Activated CD8-positive, alpha-beta memory T cell treated with anti-CD3 and anti-CD28 coated beads, Interleukin-2, amount 50 U/mL, for 1 hour (primary cell): ENCODE results near the gene TSPEAR.
A peak's percentile ranks its signal among the peaks of the same experiment; 100 is the strongest.

Source experiments
- DNase-seq: peaks from one replicate; pipeline ENCODE4 v3.0.0-alpha.2; 2020; ENCODE audit errors: extremely low read depth

Gene TSPEAR

GRCh38 chr21:44463724-44464123 is 247.6 kb downstream of the TSPEAR start:
- DNase-seq: no peak

GRCh38 chr21:44462834-44463200 is 248.6 kb downstream of the TSPEAR start:
- no peak for DNase-seq

DNA sequence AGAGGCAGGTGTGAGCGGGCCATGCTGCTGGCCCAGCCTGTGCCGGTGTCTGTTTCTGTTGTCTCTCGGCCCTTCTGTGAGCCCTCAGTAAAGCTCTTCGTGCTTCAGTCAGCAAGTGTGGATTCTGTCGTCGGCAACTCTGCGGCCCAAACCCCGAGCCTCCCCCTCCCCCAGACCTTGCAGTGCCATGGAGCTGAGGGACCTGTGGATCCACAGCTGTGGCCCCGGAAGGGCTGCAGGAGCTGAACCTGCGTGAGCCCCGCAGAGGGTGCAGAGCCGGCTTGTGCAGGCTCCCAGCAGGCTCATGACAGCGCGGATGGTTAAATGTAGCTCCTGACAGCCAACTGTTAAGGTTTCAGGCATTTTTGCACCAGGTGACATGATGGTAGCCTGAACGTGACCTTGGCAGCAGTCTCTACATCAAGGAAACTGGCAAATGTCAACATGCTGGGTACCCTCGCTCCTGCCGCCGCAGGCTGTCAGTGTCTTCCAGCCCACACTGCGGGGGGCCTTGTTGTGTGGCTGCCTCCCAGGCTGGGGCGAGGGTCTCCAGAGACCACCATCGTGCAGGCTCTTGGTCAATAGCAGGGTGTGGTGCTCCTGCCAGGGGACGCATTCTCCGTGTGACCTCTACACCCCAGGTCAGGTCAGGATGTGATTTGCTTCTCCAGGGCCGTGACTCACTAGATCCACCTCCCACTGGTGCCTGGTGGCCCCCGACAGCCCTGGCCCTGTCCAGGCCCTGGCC is 249.1 kb downstream of the TSPEAR start:
- no peak for DNase-seq

GRCh38 chr21:44461464-44462001 is 249.8 kb downstream of the TSPEAR start:
- no peak for DNase-seq

- no peak for DNase-seq
Measured at GRCh38 chr21:44461005-44461404, 250.4 kb downstream of the TSPEAR start.

GRCh38 chr21:44460441-44460755 is 251.0 kb downstream of the TSPEAR start:
- no peak for DNase-seq

GRCh38 chr21:44459712-44460440 is 251.5 kb downstream of the TSPEAR start:
- no peak for DNase-seq

- no peak for DNase-seq
Measured at GRCh38 chr21:44458971-44459711, 252.2 kb downstream of the TSPEAR start.

DNA sequence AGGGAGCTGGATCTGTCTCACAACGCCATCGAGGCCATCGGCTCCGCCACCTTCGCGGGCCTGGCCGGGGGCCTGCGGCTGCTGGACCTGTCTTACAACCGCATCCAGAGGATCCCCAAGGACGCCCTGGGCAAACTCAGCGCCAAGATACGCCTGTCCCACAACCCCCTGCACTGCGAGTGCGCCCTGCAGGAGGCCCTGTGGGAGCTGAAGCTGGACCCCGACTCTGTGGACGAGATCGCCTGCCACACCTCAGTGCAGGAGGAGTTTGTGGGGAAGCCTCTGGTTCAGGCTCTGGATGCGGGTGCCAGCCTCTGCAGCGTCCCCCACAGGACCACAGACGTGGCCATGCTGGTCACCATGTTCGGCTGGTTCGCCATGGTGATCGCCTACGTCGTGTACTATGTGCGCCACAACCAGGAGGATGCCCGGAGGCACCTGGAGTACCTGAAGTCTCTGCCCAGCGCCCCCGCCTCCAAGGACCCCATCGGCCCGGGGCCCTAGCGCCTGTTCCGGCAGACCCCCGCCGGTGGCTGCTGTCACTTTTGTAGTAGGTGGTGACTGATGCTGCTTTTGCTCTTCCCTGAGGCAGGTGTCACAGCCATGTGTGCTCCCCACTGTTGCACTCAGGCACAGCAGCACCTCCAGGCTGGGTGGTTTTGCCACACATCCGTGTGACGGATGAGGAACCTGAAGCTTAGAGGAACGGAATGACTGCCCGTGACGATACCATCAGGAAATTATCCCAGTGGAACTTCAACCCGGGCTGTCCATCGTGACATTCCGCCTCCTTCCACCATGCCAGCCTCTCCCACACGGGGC is 254.2 kb downstream of the TSPEAR start:
- DNase-seq: no peak

DNA sequence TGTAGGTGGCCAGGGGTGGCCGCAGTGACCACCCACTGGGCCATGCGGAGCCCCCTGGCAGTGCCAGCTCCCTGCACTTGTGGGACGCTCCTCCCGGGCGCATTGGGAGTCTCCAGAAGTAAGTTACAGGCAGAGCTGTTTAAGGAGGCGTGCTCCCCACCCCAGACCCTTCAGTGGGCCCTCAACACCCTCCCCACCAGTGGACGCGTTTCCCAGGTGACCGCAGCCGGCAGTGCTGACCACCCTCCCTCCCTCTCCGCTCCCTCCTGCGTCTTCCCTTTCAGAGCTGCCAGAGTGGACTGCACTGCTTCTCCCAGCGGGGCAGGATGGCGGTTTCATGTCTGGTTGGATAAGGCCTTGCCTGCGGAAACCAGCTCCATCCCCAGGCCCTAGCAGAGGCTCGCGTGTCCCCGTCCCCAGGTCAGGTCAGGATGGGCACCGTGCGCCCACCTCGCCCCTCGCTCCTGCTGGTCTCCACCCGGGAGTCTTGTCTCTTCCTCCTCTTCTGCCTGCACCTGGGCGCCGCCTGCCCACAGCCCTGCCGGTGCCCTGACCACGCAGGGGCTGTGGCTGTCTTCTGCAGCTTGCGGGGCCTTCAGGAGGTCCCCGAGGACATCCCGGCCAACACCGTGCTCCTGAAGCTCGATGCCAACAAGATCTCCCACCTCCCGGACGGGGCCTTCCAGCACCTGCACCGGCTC is 255.0 kb downstream of the TSPEAR start:
- no peak for DNase-seq

DNA sequence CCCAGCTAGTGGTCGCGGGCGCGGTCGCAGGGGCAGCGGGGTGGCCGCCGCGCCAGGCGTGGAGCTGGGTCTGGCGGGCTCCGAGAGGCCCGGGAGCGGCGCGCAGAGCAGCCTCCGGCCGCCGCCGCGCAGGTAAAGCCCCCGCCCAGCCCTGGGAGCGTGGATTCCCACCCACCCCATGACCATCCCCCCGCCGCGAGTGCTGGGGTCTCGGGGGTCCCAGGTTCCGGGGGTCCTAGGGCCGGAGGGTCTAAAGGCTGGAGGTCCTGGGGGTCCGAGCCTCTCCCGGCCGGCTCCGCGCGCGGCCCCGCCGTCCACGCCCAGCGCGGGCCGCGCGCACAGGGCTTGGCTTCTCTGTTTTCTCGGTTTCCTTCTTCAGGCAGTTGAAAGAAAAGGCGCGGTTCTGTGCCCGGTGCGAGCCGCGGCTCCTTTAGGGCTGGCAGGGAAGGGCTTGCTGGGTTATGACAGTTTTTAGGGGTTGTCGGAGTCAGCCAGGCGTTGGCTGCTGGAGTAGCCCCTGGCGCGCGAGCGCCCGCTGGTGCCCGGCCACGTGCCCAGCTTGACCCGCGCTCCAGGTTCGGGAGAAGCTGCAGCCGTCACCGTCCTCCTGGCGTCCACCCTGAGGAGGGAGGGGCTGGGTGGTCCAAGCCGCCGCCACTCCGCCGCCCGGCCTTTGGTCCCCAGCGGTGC is 255.7 kb downstream of the TSPEAR start:
- DNase-seq: no peak

- peak; percentile 27 for DNase-seq
Measured at GRCh38 chr21:44454747-44455523, 256.4 kb downstream of the TSPEAR start, which contains the start of gene LRRC3. Gene LRRC3, plus strand, starts transcription at chr21:44455510. Its CDS starts 1,135 bp downstream, at chr21:44456645.

GRCh38 chr21:44454058-44454457 is 257.3 kb downstream of the TSPEAR start:
- no peak for DNase-seq

- DNase-seq: no peak
Measured at GRCh38 chr21:44453120-44453519, 258.3 kb downstream of the TSPEAR start.

- no peak for DNase-seq
Measured at GRCh38 chr21:44450999-44451398, 260.4 kb downstream of the TSPEAR start.

DNA sequence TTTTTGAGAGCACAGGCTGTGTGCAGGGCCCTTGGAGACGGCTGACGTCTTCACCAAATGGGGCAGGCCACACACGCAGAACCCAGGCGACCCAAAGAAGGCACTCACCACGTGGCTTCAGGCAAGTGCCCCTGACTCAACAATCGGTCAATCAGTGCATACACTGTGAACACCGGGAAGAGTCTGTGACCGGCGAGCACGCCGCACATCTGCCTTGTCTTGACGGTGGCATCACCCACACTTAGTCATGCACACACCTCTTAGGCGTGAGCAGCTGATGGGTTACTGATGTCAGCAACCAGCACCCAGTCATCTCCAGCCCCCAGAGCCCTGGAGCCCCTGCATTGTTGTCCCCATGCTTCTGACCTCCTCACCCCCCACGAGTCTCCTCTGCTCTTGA is 261.0 kb downstream of the TSPEAR start:
- no peak for DNase-seq

DNA sequence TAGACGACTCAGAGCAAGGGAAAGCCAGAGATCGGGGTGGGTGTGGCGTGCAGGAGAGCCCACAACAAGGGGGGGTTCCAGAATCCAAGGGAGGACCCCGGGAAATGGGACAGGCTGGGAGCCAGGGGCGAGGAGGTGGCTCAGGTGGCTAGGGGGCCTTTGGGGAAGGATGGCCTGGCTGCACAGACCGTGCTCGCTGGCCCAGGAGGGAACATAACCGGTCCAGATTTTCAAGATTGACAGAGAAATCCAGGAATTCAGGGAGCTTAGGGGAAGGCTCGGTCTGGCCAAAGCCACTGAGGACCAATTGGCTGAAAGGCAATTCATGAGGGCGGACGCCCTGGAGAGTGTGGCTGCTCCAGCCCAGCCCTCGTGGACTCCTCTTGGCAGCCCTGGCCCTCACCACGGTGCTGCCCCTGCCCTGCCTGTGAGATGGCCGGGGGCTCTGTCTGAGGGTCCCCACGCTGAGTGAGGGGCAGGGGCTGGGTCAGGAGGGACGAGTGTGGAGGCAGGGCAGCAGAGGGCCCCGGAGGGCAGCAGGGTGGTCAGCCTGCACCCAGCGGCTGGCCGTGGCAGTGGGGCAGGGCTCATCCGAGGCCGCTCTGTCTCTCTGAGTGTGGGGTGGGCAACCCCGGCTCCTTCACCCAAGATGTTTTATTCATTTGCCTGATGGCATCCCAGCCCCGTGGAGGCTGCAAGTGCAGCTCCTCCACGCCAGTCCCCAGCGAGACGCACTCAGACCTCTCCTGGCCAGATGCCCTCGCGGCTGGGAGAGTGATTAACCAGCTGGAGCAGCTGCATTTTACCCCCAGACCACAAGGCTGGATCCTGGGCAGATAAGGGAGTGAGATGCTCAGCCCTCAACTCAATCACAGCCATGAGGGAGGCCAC is 261.7 kb downstream of the TSPEAR start:
- DNase-seq: no peak

GRCh38 chr21:44448651-44449131 is 262.7 kb downstream of the TSPEAR start:
- no peak for DNase-seq
